Liver (tissue), 3 donors: Measurements from ENCODE around the gene KIR2DL1.

Experiments used
- RAD21 ChIP-seq, 2 donors: IDR thresholded peaks; 2 replicates each; pipeline ENCODE4 v1.6.1; 2016; ENCODE audit warnings: antibody characterized with exemption in 2 of 2, mild to moderate bottlenecking in 2 of 2
- TF ChIP-seq, protein P1 (sequence below): fragments of 150-350 bp; IDR thresholded peaks from 2 replicates; pipeline ENCODE4 v1.5.1; 2017; ENCODE audit warnings: improper control_type of control experiment, low read depth, low read length; ENCODE audit not compliant: missing input control
- TF ChIP-seq, protein P2 (sequence below): IDR thresholded peaks from 2 replicates; pipeline ENCODE4 v1.6.1; 2016; ENCODE audit warnings: antibody characterized with exemption
- TF ChIP-seq, protein P3 (sequence below): IDR thresholded peaks from 2 replicates; pipeline ENCODE4 v1.6.1; 2016; ENCODE audit warnings: antibody characterized with exemption, mild to moderate bottlenecking
- donor health status: healthy.
- donor health status: healthy.

DNA sequence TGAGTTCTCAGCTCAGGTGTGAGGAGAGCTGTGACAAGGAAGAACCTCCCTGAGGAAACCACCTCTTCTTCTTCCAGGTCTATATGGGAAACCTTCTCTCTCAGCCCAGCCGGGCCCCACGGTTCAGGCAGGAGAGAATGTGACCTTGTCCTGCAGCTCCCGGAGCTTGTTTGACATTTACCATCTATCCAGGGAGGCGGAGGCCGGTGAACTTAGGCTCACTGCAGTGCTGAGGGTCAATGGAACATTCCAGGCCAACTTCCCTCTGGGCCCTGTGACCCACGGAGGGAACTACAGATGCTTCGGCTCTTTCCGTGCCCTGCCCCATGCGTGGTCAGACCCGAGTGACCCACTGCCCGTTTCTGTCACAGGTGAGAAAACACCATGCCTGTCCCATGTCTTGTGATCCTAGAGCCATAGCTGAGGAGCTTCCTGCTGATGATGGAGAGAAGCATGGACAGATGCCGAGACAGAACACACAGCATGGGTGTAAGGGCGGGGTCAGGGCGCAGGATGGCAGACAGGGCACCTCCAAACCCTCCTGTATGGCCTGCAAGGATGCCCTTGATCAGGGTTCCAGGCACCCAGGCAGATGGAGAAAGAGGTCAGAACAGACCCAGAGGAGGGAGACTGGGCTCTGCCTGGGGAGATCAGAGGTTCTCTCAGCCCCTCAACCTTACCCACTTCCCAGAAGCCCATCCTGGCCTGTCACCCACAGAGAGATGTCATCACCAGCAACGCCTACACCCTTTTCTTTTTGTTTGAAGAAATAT lies 40.0 kb upstream of the KIR2DL1 start:
- TF ChIP-seq, protein P1, sequence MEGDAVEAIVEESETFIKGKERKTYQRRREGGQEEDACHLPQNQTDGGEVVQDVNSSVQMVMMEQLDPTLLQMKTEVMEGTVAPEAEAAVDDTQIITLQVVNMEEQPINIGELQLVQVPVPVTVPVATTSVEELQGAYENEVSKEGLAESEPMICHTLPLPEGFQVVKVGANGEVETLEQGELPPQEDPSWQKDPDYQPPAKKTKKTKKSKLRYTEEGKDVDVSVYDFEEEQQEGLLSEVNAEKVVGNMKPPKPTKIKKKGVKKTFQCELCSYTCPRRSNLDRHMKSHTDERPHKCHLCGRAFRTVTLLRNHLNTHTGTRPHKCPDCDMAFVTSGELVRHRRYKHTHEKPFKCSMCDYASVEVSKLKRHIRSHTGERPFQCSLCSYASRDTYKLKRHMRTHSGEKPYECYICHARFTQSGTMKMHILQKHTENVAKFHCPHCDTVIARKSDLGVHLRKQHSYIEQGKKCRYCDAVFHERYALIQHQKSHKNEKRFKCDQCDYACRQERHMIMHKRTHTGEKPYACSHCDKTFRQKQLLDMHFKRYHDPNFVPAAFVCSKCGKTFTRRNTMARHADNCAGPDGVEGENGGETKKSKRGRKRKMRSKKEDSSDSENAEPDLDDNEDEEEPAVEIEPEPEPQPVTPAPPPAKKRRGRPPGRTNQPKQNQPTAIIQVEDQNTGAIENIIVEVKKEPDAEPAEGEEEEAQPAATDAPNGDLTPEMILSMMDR = no peak
- TF ChIP-seq RAD21 (IDR thresholded peaks at IDR 0.05) = no peak
- TF ChIP-seq, protein P2, sequence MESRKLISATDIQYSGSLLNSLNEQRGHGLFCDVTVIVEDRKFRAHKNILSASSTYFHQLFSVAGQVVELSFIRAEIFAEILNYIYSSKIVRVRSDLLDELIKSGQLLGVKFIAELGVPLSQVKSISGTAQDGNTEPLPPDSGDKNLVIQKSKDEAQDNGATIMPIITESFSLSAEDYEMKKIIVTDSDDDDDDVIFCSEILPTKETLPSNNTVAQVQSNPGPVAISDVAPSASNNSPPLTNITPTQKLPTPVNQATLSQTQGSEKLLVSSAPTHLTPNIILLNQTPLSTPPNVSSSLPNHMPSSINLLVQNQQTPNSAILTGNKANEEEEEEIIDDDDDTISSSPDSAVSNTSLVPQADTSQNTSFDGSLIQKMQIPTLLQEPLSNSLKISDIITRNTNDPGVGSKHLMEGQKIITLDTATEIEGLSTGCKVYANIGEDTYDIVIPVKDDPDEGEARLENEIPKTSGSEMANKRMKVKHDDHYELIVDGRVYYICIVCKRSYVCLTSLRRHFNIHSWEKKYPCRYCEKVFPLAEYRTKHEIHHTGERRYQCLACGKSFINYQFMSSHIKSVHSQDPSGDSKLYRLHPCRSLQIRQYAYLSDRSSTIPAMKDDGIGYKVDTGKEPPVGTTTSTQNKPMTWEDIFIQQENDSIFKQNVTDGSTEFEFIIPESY = no peak
- TF ChIP-seq, protein P3, sequence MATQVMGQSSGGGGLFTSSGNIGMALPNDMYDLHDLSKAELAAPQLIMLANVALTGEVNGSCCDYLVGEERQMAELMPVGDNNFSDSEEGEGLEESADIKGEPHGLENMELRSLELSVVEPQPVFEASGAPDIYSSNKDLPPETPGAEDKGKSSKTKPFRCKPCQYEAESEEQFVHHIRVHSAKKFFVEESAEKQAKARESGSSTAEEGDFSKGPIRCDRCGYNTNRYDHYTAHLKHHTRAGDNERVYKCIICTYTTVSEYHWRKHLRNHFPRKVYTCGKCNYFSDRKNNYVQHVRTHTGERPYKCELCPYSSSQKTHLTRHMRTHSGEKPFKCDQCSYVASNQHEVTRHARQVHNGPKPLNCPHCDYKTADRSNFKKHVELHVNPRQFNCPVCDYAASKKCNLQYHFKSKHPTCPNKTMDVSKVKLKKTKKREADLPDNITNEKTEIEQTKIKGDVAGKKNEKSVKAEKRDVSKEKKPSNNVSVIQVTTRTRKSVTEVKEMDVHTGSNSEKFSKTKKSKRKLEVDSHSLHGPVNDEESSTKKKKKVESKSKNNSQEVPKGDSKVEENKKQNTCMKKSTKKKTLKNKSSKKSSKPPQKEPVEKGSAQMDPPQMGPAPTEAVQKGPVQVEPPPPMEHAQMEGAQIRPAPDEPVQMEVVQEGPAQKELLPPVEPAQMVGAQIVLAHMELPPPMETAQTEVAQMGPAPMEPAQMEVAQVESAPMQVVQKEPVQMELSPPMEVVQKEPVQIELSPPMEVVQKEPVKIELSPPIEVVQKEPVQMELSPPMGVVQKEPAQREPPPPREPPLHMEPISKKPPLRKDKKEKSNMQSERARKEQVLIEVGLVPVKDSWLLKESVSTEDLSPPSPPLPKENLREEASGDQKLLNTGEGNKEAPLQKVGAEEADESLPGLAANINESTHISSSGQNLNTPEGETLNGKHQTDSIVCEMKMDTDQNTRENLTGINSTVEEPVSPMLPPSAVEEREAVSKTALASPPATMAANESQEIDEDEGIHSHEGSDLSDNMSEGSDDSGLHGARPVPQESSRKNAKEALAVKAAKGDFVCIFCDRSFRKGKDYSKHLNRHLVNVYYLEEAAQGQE = no peak
